HepG2 (cell line): ENCODE measurements around the gene PRR12. TPM values are rescaled to one million over a fixed set of nuclear protein-coding genes. Genes with fewer than 3 reads are reported as not detected.
A peak's percentile ranks its signal among the peaks of the same experiment; 100 is the strongest.

Experiments used
- ATF4 ChIP-seq, 2 experiments: fragments of 450-650 bp in 1 of 2; sonication (generic) in 1 of 2; formaldehyde crosslinking; IDR thresholded peaks; 2 replicates each; pipeline versions ENCODE4 v1.5.0 to v1.8.0; 2020 to 2022; ENCODE audit warnings: mild to moderate bottlenecking in 1 of 2, missing genetic modification reagents in 1 of 2
- ETS1 ChIP-seq: sonication (generic); formaldehyde crosslinking; IDR thresholded peaks from 2 replicates; pipeline ENCODE4 v1.4.0; 2020; ENCODE audit warnings: missing genetic modification reagents
- GATA4 ChIP-seq: sonication (generic); IDR thresholded peaks from 2 replicates; pipeline ENCODE4 v1.6.1; 2016; ENCODE audit warnings: antibody characterized with exemption, low read depth, borderline replicate concordance
- GATAD2A ChIP-seq: IDR thresholded peaks from 2 replicates; pipeline ENCODE4 v1.6.1; 2016
- HIC2 ChIP-seq: sonication (generic); formaldehyde crosslinking; IDR thresholded peaks from 2 replicates; pipeline ENCODE4 v1.9.0; 2022; ENCODE audit warnings: low read depth, missing genetic modification reagents
- HIVEP1 ChIP-seq: sonication (generic); formaldehyde crosslinking; IDR thresholded peaks from 2 replicates; pipeline ENCODE4 v1.4.0; 2020; ENCODE audit warnings: mild to moderate bottlenecking, missing genetic modification reagents
- HMGA1 ChIP-seq: sonication (generic); formaldehyde crosslinking; conservative IDR thresholded peaks from 2 replicates; pipeline ENCODE4 v1.4.0; 2020; ENCODE audit warnings: missing genetic modification reagents
- JARID2 ChIP-seq: sonication (generic); formaldehyde crosslinking; IDR thresholded peaks from 2 replicates; pipeline ENCODE4 v1.8.1; 2023; ENCODE audit warnings: missing genetic modification reagents, inconsistent platforms; ENCODE audit not compliant: insufficient replicate concordance
- NFYB ChIP-seq: sonication (generic); formaldehyde crosslinking; IDR thresholded peaks from 2 replicates; pipeline ENCODE4 v1.4.0; 2020; ENCODE audit warnings: missing genetic modification reagents
- PRDM15 ChIP-seq: sonication (generic); formaldehyde crosslinking; IDR thresholded peaks from 2 replicates; pipeline ENCODE4 v1.4.0; 2020; ENCODE audit warnings: missing genetic modification reagents
- SAP130 ChIP-seq: IDR thresholded peaks from 2 replicates; pipeline ENCODE4 v1.6.1; 2016; ENCODE audit warnings: low read depth
- TGIF2 ChIP-seq: IDR thresholded peaks from 2 replicates; pipeline ENCODE4 v1.6.1; 2016; ENCODE audit warnings: control low read depth, missing compliant biosample characterization
- YEATS2 ChIP-seq: sonication (generic); formaldehyde crosslinking; IDR thresholded peaks from 2 replicates; pipeline ENCODE4 v1.4.0; 2020; ENCODE audit warnings: missing genetic modification reagents, borderline replicate concordance
- ZBTB38 ChIP-seq: sonication (generic); formaldehyde crosslinking; IDR thresholded peaks from 2 replicates; pipeline ENCODE4 v1.5.1; 2020; ENCODE audit warnings: mild to moderate bottlenecking, missing genetic modification reagents
- ZFP82 ChIP-seq: sonication (generic); formaldehyde crosslinking; IDR thresholded peaks from 2 replicates; pipeline ENCODE4 v1.5.1; 2020; ENCODE audit warnings: mild to moderate bottlenecking, missing genetic modification reagents, borderline replicate concordance
- ZGPAT ChIP-seq: IDR thresholded peaks from 2 replicates; pipeline ENCODE4 v1.6.1; 2016; ENCODE audit warnings: mild to moderate bottlenecking
- ZNF232 ChIP-seq: sonication (generic); formaldehyde crosslinking; IDR thresholded peaks from 2 replicates; pipeline ENCODE4 v1.4.0; 2020; ENCODE audit warnings: missing genetic modification reagents, borderline replicate concordance
- ZNF296 ChIP-seq: sonication (generic); formaldehyde crosslinking; conservative IDR thresholded peaks from 2 replicates; pipeline ENCODE4 v1.5.0; 2020; ENCODE audit warnings: mild to moderate bottlenecking, missing genetic modification reagents
- ZNF546 ChIP-seq: sonication (generic); formaldehyde crosslinking; conservative IDR thresholded peaks from 2 replicates; pipeline ENCODE4 v1.8.1; 2023; ENCODE audit warnings: mild to moderate bottlenecking, missing genetic modification reagents
- ZNF768 ChIP-seq: sonication (generic); formaldehyde crosslinking; IDR thresholded peaks from 2 replicates; pipeline ENCODE4 v1.4.0; 2020; ENCODE audit warnings: missing genetic modification reagents
- ZNF773 ChIP-seq: sonication (generic); formaldehyde crosslinking; IDR thresholded peaks from 2 replicates; pipeline ENCODE4 v1.4.0; 2020; ENCODE audit warnings: missing genetic modification reagents, borderline replicate concordance
- polyA plus RNA-seq, 8 experiments: library from polyadenylated mRNA; depleted of rRNA in 3 of 8; stranded (reverse) in 7 of 8; unstranded in 1 of 8; fragments of >200 nt; fragmentation: Illumina TruSeq in 4 of 8; extraction: Trizol in 4 of 8; gene quantifications; 2 replicates each; pipeline versions ENCODE4 v1.2.1 to v1.2.3, GENCODE V29; 2011 to 2016; ENCODE audit warnings: low read depth in 4 of 8, missing spikeins in 1 of 8, mixed read lengths in 1 of 8; ENCODE audit not compliant: insufficient read depth in 1 of 8
- total RNA-seq, 5 experiments: library from RNA; depleted of rRNA; stranded (reverse); fragments of >200 nt; fragmentation: Illumina TruSeq; extraction: Trizol; gene quantifications; 2 replicates each; pipeline ENCODE4 v1.2.3, GENCODE V29; 2016; ENCODE audit warnings: low read depth in 1 of 5

Gene PRR12
- total and polyA plus RNA-seq, 2 of the 13 experiments (the other 11 are each of a cell fraction or from before 2014, with no cell fraction given), result 0.62 to 1.5 TPM

GRCh38 chr19:49664171-49665035, 73.4 kb downstream of the PRR12 start (continued):
- peak; percentile 85 for TF ChIP-seq SAP130 (CRISPR knock-in tag)
- TF ChIP-seq ZNF773 (CRISPR knock-in tag), result no peak
- peak; percentile 20; the same call in 1 of the 2 replicates for TF ChIP-seq HIVEP1 (CRISPR knock-in tag)
- TF ChIP-seq TGIF2 (CRISPR knock-in tag), result no peak
- peak; percentile 73; the same call in 1 of the 2 replicates for TF ChIP-seq PRDM15 (CRISPR knock-in tag)
- TF ChIP-seq ATF4 (CRISPR knock-in tag; IDR thresholded peaks at IDR 0.05), result peak in 1 of 2 experiments; percentile 12; a peak in 1 of 4 replicates
- no peak for TF ChIP-seq ETS1 (CRISPR knock-in tag)
- TF ChIP-seq ZBTB38 (CRISPR knock-in tag), result no peak
- peak; percentile 55; the same call in 1 of the 2 replicates for TF ChIP-seq YEATS2 (CRISPR knock-in tag)
- TF ChIP-seq NFYB (CRISPR knock-in tag), result no peak
- TF ChIP-seq ZNF232 (CRISPR knock-in tag), result no peak
- TF ChIP-seq ZNF546 (CRISPR knock-in tag), result no peak
- peak; percentile 59; the same call in 1 of the 2 replicates for TF ChIP-seq ZGPAT (CRISPR knock-in tag)
- no peak for TF ChIP-seq ZNF296 (CRISPR knock-in tag)
- no peak for TF ChIP-seq GATA4
- TF ChIP-seq HMGA1 (CRISPR knock-in tag), result no peak
- TF ChIP-seq HIC2 (CRISPR knock-in tag), result no peak
- no peak for TF ChIP-seq ZFP82 (CRISPR knock-in tag)
- no peak for TF ChIP-seq GATAD2A (CRISPR knock-in tag)
- TF ChIP-seq JARID2, result no peak
- peak; percentile 79; the same call in 1 of the 2 replicates for TF ChIP-seq ZNF768 (CRISPR knock-in tag)
